Measurements from ENCODE around the gene KRTAP17-1. TPM values are rescaled to one million over a fixed set of nuclear protein-coding genes. Genes with fewer than 3 reads are reported as not detected.

Gene KRTAP17-1, protein sequence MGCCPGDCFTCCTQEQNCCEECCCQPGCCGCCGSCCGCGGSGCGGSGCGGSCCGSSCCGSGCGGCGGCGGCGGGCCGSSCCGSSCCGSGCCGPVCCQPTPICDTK
- total RNA-seq (not detected), polyA plus RNA-seq (not detected)

DNA sequence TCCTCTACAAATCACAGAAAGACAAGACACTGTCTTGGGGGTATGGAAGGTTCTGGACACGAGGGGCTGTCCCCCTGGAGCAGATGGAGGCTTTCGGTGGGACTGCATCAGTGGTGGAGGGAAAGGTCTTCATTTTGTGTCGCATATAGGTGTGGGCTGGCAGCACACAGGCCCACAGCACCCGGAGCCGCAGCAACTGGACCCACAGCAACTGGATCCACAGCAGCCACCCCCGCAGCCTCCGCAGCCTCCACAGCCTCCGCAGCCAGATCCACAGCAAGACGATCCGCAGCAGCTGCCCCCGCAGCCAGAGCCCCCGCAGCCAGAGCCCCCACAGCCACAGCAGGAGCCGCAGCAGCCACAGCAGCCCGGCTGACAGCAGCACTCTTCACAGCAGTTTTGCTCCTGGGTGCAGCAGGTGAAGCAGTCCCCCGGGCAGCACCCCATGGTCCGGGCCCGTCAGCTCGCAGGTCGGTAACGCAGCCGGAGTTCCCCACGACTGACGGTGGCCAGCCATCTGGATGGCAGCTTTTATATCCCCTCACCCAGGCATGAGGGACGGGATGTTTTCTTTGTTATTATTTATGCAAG, at the start of gene KRTAP17-1:
Gene KRTAP17-1 (minus strand): TSS at position 507 of the 591 bp plus-strand sequence. CDS start 60 bp downstream, at position 447.
- H3K4me3 ChIP-seq, result no peak within 1 kb of the TSS
- 84 to 86% methylated on average over 24 of the region's 24 CpGs for WGBS, 2 donors
- H3K9me3 ChIP-seq, result no peaks in the 10 kb centered on the region
- no peak for TF ChIP-seq EP300 (IDR thresholded peaks at IDR 0.05)
- TF ChIP-seq, protein P1, sequence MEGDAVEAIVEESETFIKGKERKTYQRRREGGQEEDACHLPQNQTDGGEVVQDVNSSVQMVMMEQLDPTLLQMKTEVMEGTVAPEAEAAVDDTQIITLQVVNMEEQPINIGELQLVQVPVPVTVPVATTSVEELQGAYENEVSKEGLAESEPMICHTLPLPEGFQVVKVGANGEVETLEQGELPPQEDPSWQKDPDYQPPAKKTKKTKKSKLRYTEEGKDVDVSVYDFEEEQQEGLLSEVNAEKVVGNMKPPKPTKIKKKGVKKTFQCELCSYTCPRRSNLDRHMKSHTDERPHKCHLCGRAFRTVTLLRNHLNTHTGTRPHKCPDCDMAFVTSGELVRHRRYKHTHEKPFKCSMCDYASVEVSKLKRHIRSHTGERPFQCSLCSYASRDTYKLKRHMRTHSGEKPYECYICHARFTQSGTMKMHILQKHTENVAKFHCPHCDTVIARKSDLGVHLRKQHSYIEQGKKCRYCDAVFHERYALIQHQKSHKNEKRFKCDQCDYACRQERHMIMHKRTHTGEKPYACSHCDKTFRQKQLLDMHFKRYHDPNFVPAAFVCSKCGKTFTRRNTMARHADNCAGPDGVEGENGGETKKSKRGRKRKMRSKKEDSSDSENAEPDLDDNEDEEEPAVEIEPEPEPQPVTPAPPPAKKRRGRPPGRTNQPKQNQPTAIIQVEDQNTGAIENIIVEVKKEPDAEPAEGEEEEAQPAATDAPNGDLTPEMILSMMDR (IDR thresholded peaks at IDR 0.05), result no peak
- no peak for TF ChIP-seq POLR2AphosphoS5 (IDR thresholded peaks at IDR 0.05)
- no peak for TF ChIP-seq POLR2A (IDR thresholded peaks at IDR 0.05)
- intact Hi-C loops (cut with DNase I), result no loop called here
- no peak for DNase-seq
- H3K27me3 ChIP-seq, result peaks cover 0 to 5% (median 0%) of the 10 kb centered on the region in 3 donors
- no peaks in the 10 kb centered on the region for H3K36me3 ChIP-seq
- H3K27ac ChIP-seq, result no peak within 1 kb of the TSS
- H3K4me1 ChIP-seq, result no peaks in the 10 kb centered on the region

DNA sequence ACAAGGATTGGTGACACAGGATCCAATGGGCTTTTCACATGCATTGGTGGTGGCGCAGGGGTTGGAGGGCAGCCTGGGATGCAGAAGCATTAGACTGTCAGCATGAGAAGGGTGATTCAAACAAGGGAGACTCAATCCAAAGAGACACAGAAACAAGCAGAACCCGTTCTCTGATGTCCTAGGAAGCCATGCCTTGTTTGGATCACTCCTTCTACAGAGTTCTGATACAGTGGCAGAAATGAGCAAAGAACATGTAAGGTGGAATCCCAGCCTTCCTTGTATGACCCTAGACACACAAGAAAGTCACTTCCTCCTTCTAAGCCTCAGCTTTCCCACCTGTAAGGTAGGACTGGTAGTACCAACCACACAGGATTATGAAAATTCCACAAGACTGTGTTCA, 48.4 kb upstream of the KRTAP17-1 start:
- Histone ChIP-seq H3K36me3 (no peaks in the 10 kb centered on the region), H3K4me3 (no peak overlapping the region), H3K4me1 (no peaks in the 10 kb centered on the region), H3K27me3 (no peaks in the 10 kb centered on the region), H3K9me3 (no peaks in the 10 kb centered on the region), H3K27ac (no peak overlapping the region)
- no peak for DNase-seq
- no peak for TF ChIP-seq POLR2A (IDR thresholded peaks at IDR 0.05)
- TF ChIP-seq POLR2AphosphoS5 (IDR thresholded peaks at IDR 0.05), result no peak
- TF ChIP-seq EP300 (IDR thresholded peaks at IDR 0.05), result no peak
- TF ChIP-seq, protein P1 (IDR thresholded peaks at IDR 0.05), result no peak
- intact Hi-C loops (cut with DNase I), result no loop called here
- 74 to 85% methylated on average over 2 of the region's 2 CpGs for WGBS, 2 donors

DNA sequence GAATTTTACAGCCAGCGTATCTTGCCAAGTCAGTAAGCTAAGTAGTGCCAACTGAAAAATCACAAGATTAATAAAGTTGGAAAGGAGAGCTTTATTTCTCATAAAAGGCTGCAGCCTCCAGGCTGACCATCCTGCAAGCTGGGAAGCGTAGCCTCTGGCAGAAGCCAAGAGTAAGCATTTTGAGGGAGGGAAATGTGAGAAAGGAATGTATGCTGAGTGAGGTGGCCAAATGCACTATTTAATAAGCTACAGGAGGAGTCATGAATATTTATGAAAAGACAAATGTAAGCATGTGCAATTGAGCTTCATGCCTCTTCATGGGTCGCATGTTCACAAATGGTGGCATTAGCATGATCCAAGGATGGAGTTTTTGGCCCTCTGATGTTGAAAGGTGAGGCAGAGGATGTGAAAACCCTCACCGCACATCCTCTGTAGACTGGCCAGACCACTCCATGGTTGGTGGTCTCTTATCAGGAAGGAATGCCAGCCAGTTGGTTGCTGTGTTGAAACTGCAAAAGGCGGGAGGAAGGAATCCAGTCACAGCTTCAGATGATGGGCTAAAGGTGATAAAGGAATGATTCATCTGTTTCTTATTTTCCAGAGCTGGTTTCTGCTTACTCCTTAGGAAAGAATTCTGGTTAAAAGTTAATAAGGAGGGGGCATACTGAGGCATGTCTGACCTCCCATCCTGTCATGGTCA, 44.9 kb upstream of the KRTAP17-1 start:
- Histone ChIP-seq H3K4me1 (no peaks in the 10 kb centered on the region), H3K27me3 (no peaks in the 10 kb centered on the region), H3K4me3 (no peak overlapping the region), H3K36me3 (no peaks in the 10 kb centered on the region), H3K9me3 (no peaks in the 10 kb centered on the region), H3K27ac (no peak overlapping the region)
- 87 to 89% methylated on average over 5 of the region's 5 CpGs for WGBS, 2 donors
- no peak for DNase-seq
- intact Hi-C loops (cut with DNase I), result no loop called here
- TF ChIP-seq, protein P1 (IDR thresholded peaks at IDR 0.05), result no peak
- TF ChIP-seq POLR2A (IDR thresholded peaks at IDR 0.05) (no peak), POLR2AphosphoS5 (IDR thresholded peaks at IDR 0.05) (no peak), EP300 (IDR thresholded peaks at IDR 0.05) (no peak)

DNA sequence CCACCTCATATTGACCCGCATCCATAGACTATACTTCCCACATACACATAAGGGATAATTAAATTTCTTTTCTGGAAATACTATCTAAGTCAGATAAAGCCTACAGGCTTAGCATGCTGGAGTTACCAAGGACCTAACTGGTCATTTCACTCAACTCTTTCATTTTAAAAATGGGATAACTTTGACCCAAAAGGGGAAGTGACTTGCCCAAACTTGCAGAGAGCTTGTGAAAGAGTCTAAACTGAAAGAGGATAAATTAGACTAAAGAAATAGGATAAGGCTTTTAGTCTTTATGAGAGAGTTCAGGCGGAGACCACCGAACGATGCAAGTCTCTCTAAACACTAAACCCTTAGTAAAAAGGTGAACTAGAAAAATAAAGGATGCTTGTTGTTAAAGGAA, 39.0 kb upstream of the KRTAP17-1 start:
- TF ChIP-seq, protein P1 (IDR thresholded peaks at IDR 0.05), result no peak
- TF ChIP-seq EP300 (IDR thresholded peaks at IDR 0.05) (no peak), POLR2AphosphoS5 (IDR thresholded peaks at IDR 0.05) (no peak), POLR2A (IDR thresholded peaks at IDR 0.05) (no peak)
- Histone ChIP-seq H3K4me1 (no peaks in the 10 kb centered on the region), H3K9me3 (no peaks in the 10 kb centered on the region), H3K4me3 (no peak overlapping the region), H3K27me3 (no peaks in the 10 kb centered on the region), H3K27ac (no peak overlapping the region), H3K36me3 (no peaks in the 10 kb centered on the region)
- WGBS, 2 donors, result 90% methylated on average over 4 of the region's 4 CpGs
- intact Hi-C loops (cut with DNase I), result no loop called here
- no peak for DNase-seq
